Endodermal cell (in vitro differentiated cells): ENCODE measurements around the gene COL26A1. TPM values are rescaled to one million over a fixed set of nuclear protein-coding genes. Genes with fewer than 3 reads are reported as not detected.

Source experiments
- DNase-seq: peaks from one replicate; pipeline ENCODE4 v3.0.0-alpha.2; 2017
- H3K27ac ChIP-seq: 2 replicates; pipeline ENCODE4 v1.5.1; 2013; ENCODE audit warnings: mild to moderate bottlenecking, low read depth, low read length, moderate library complexity
- H3K27me3 ChIP-seq: 2 replicates; pipeline ENCODE4 v1.6.1; 2013; ENCODE audit warnings: mild to moderate bottlenecking, low read length, moderate library complexity; ENCODE audit not compliant: insufficient read depth, control insufficient read depth, poor library complexity, severe bottlenecking
- H3K36me3 ChIP-seq: 2 replicates; pipeline ENCODE4 v1.7.0; 2013; ENCODE audit warnings: mild to moderate bottlenecking, low read length, moderate library complexity; ENCODE audit not compliant: control insufficient read depth, insufficient read depth
- H3K4me1 ChIP-seq: one replicate; pipeline ENCODE4 v1.7.0; 2013; ENCODE audit warnings: low read length; ENCODE audit not compliant: control insufficient read depth, insufficient read depth
- H3K4me3 ChIP-seq: 2 replicates; pipeline ENCODE4 v1.5.1; 2013; ENCODE audit warnings: mild to moderate bottlenecking, low read length, moderate library complexity
- H3K9ac ChIP-seq: 2 replicates; pipeline ENCODE4 v1.6.1; 2013; ENCODE audit warnings: mild to moderate bottlenecking, low read length, moderate library complexity; ENCODE audit not compliant: poor library complexity, severe bottlenecking; ENCODE audit errors: extremely low read depth
- H3K9me3 ChIP-seq: 2 replicates; pipeline ENCODE4 v1.6.1; 2013; ENCODE audit warnings: mild to moderate bottlenecking, low read length, moderate library complexity; ENCODE audit not compliant: control insufficient read depth
- H3K27ac Mint-ChIP-seq: 2 replicates; pipeline ENCODE4 v1.8.0; 2020; ENCODE audit warnings: mixed read lengths
- H3K27me3 Mint-ChIP-seq: 2 replicates; pipeline ENCODE4 v1.8.0; 2021; ENCODE audit warnings: mild to moderate bottlenecking, mixed read lengths; ENCODE audit not compliant: insufficient read depth
- H3K36me3 Mint-ChIP-seq: 2 replicates; pipeline ENCODE4 v1.8.0; 2020; ENCODE audit warnings: low read depth, mixed read lengths
- H3K4me1 Mint-ChIP-seq: 2 replicates; pipeline ENCODE4 v1.8.0; 2020; ENCODE audit warnings: mixed read lengths
- H3K4me3 Mint-ChIP-seq: 2 replicates; pipeline ENCODE4 v1.8.0; 2020; ENCODE audit warnings: mild to moderate bottlenecking, moderate library complexity, mixed read lengths
- H3K9me3 Mint-ChIP-seq: 2 replicates; pipeline ENCODE4 v1.8.0; 2020; ENCODE audit warnings: mild to moderate bottlenecking, mixed read lengths
- WGBS, 2 experiments: methylation state at CpG; one replicate each; pipeline versions ENCODE4 v1.1.5 to v1.1.7; 2013; ENCODE audit warnings: missing lambda C conversion rate in 2 of 2, mixed read lengths in 1 of 2; ENCODE audit not compliant: insufficient coverage in 1 of 2, insufficient read length in 1 of 2; 5-methylcytosine and 5-hydroxymethylcytosine counted together
- total RNA-seq, 2 donors: library from RNA; stranded (reverse); fragmentation: NEBNext Ultra II Directional in 1 of 2; extraction: Animal tissue kit (Norgen Biotek cat#: 25700) in 1 of 2; gene quantifications; 2 replicates in 1 of 2; 3 replicates in 1 of 2; pipeline ENCODE4 v1.2.1, GENCODE V29; 2021
- TF ChIP-seq, protein P1 (sequence below): fragments of 200-600 bp; sonication (generic); conservative IDR thresholded peaks from 2 replicates; pipeline ENCODE4 v1.5.0; 2021; ENCODE audit warnings: antibody characterized with exemption, mild to moderate bottlenecking

COL26A1 gene
- total RNA-seq, 2 donors from 2014 or later: 41.2 to 47.0 TPM

DNA sequence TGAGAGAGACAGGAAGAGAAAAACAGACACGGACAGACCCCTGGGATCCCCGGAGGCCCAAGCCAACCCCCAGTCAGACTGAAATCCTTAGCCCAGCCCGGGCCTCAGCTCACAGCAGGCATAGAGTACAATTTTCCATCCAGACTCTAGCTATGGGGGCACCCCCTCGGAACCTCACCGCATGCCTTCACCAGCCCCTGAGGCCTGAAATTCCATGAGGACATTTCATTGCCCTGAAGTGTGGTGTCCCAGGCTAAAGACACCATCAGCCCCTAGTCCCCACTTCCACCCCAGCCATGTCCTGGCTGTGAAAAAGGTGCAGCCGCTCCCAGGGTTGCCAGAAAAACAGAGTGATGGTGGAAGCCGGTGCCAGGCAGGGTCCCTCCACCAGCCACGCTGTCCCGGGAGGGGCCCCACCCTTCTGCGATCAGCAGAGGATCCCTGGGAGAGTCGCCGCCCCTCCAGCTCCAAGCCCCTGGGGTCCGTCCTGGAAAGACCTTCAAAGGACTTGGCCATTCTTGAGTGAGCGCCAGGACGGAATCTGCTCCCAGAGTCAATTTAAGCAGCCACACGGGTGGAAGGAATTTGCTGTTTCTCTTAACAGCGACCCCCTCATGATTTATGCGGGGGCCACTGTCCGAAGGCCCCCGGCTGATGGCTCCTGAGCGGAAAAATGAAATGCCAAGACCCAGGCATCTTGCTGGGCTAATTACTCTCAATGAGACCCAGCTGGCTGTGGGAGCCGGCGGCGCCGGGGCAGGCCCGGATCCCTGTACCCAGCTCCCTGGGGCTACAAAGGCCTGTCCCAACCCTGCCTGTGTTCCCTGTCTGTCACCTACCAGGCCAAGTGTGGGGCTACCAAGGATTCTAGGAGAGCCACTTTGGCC lies 243.2 kb downstream of the COL26A1 start:
- peak overlapping the region; percentile 6 for H3K27ac Mint-ChIP-seq
- H3K27ac ChIP-seq: no peak overlapping the region

DNA sequence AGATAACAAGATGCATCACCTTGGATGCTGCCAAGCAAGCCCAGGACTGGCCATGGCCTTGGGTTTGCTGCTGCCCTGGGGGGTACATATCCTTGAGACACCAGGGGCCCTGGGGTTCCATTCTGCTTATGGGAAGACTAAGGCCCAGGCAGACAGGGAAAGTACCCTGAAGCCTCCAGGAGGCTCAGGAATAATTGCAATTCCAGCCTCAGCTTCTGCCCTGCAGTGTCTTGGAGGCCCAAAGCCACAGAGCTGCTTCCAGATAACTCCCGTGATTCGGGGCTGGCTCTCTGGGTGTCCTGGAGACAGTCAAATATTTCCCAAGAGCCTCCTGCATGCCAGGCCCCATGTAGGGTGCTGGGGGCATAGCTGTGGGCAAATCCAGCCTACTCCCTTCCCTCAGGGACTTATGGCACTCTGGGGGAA lies 243.8 kb downstream of the COL26A1 start:
- no peaks in the 10 kb centered on the region for H3K27me3 ChIP-seq
- 92 to 100% methylated on average over 2 of the region's 2 CpGs for WGBS, 2 experiments
- no peak overlapping the region for H3K27ac ChIP-seq
- H3K4me3 ChIP-seq: no peak overlapping the region
- TF ChIP-seq, protein P1, sequence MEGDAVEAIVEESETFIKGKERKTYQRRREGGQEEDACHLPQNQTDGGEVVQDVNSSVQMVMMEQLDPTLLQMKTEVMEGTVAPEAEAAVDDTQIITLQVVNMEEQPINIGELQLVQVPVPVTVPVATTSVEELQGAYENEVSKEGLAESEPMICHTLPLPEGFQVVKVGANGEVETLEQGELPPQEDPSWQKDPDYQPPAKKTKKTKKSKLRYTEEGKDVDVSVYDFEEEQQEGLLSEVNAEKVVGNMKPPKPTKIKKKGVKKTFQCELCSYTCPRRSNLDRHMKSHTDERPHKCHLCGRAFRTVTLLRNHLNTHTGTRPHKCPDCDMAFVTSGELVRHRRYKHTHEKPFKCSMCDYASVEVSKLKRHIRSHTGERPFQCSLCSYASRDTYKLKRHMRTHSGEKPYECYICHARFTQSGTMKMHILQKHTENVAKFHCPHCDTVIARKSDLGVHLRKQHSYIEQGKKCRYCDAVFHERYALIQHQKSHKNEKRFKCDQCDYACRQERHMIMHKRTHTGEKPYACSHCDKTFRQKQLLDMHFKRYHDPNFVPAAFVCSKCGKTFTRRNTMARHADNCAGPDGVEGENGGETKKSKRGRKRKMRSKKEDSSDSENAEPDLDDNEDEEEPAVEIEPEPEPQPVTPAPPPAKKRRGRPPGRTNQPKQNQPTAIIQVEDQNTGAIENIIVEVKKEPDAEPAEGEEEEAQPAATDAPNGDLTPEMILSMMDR: no peak
- H3K9ac ChIP-seq: no peak overlapping the region
- Mint-ChIP-seq H3K27me3 (peaks cover 2% of the 10 kb centered on the region), H3K36me3 (no peaks in the 10 kb centered on the region), H3K4me1 (peaks cover 3% of the 10 kb centered on the region), H3K9me3 (no peaks in the 10 kb centered on the region), H3K27ac (no peak overlapping the region), H3K4me3 (no peak overlapping the region)
- H3K4me1 ChIP-seq: no peaks in the 10 kb centered on the region
- H3K36me3 ChIP-seq: no peaks in the 10 kb centered on the region
- no peak for DNase-seq
- no peaks in the 10 kb centered on the region for H3K9me3 ChIP-seq

More for the DNA sequence above, 243.2 kb downstream of the COL26A1 start:
- TF ChIP-seq, protein P1: no peak
- H3K9me3 ChIP-seq: no peaks in the 10 kb centered on the region
- H3K4me1 ChIP-seq: no peaks in the 10 kb centered on the region
- no peaks in the 10 kb centered on the region for H3K9me3 Mint-ChIP-seq
- H3K27me3 ChIP-seq: no peaks in the 10 kb centered on the region
- peaks cover 2% of the 10 kb centered on the region for H3K27me3 Mint-ChIP-seq
- whole genome bisulfite sequencing, 2 experiments: 89 to 90% methylated on average over 19 to 26 of the region's 26 CpGs
- no peaks in the 10 kb centered on the region for H3K36me3 ChIP-seq
- H3K4me3 ChIP-seq: no peak overlapping the region
- no peak overlapping the region for H3K9ac ChIP-seq
- no peaks in the 10 kb centered on the region for H3K36me3 Mint-ChIP-seq
- H3K4me3 Mint-ChIP-seq: no peak overlapping the region
- DNase-seq: no peak
- peaks cover 3% of the 10 kb centered on the region for H3K4me1 Mint-ChIP-seq

Other genes starting within 250 kb of the COL26A1 start
- 1 to 10 TPM in 1 of 2 donors, under 1 TPM in 1; 0.89 to 4.9 TPM for gene SERPINE1, start 235.8 kb upstream of the COL26A1 start, total RNA-seq
- gene AP1S1, start 208.4 kb upstream of the COL26A1 start, total RNA-seq: 10 to 100 TPM; 43.8 to 50.2 TPM
- 1 to 10 TPM in 1 of 2 donors, not detected in 1; 2.8 TPM for gene VGF, start 197.3 kb upstream of the COL26A1 start, total RNA-seq
- under 1 TPM; 0.15 to 0.20 TPM for gene NAT16, start 182.6 kb upstream of the COL26A1 start, total RNA-seq
- gene MOGAT3, start 161.8 kb upstream of the COL26A1 start, total RNA-seq: 1 to 10 TPM in 1 of 2 donors, not detected in 1; 1.3 TPM
- 10 to 100 TPM; 53.9 to 65.5 TPM for gene PLOD3, start 145.3 kb upstream of the COL26A1 start, total RNA-seq
- 10 to 100 TPM; 56.5 to 61.7 TPM for gene ZNHIT1, start 144.7 kb upstream of the COL26A1 start, total RNA-seq
- 1 to 10 TPM; 6.0 to 7.1 TPM for gene CLDN15, start 125.1 kb upstream of the COL26A1 start, total RNA-seq
- gene FIS1, start 117.8 kb upstream of the COL26A1 start, total RNA-seq: 100 to 1,000 TPM in 1 of 2 donors, 10 to 100 TPM in 1; 99.9 to 102 TPM
- 10 to 100 TPM; 39.0 to 44.0 TPM for gene IFT22, start 41.1 kb upstream of the COL26A1 start, total RNA-seq